Kidney (tissue), 14 donors: ENCODE measurements around the gene GNB1L. TPM values are rescaled to one million over a fixed set of nuclear protein-coding genes. Genes with fewer than 3 reads are reported as not detected.
A peak's percentile ranks its signal among the peaks of the same experiment; 100 is the strongest.

ENCODE experiments used
- DNase-seq, 5 donors: peaks; one replicate each; pipeline ENCODE4 v3.0.0-alpha.2; 2013 to 2020
- FAIRE-seq: peaks from 2 replicates; lab custom pipeline; 2012; peaks lifted over from hg19 to GRCh38; lab: Jason Lieb, UNC
- H3K27ac ChIP-seq, 2 donors: one replicate each; pipeline ENCODE4 v1.7.0; 2013; ENCODE audit warnings: low read depth in 2 of 2, low read length in 2 of 2, inconsistent platforms in 1 of 2
- H3K27me3 ChIP-seq: one replicate; pipeline ENCODE4 v1.7.1; 2013; ENCODE audit warnings: low read length, inconsistent platforms; ENCODE audit not compliant: control insufficient read depth, insufficient read depth
- H3K36me3 ChIP-seq, 3 donors: one replicate each; pipeline versions ENCODE4 v1.7.0 to v1.7.1; 2013; ENCODE audit warnings: low read length in 3 of 3, control low read depth in 1 of 3, inconsistent platforms in 1 of 3; ENCODE audit not compliant: insufficient read depth in 3 of 3, control insufficient read depth in 2 of 3
- H3K4me1 ChIP-seq, 3 donors: one replicate each; pipeline versions ENCODE4 v1.7.0 to v1.7.1; 2013; ENCODE audit warnings: low read length in 3 of 3, inconsistent platforms in 1 of 3, low read depth in 1 of 3; ENCODE audit not compliant: control insufficient read depth in 2 of 3, insufficient read depth in 2 of 3
- H3K4me3 ChIP-seq, 3 donors: one replicate each; pipeline versions ENCODE4 v1.7.0 to v1.8.1; 2013; ENCODE audit warnings: low read length in 3 of 3, control low read depth in 1 of 3, inconsistent platforms in 1 of 3
- H3K9ac ChIP-seq, 3 donors: one replicate each; pipeline versions ENCODE4 v1.7.0 to v1.7.1; 2013; ENCODE audit warnings: low read length in 3 of 3, control low read depth in 1 of 3, inconsistent platforms in 1 of 3
- H3K9me3 ChIP-seq, 3 donors: one replicate each; pipeline versions ENCODE4 v1.7.0 to v1.7.1; 2013; ENCODE audit warnings: low read length in 3 of 3, control low read depth in 1 of 3, inconsistent platforms in 1 of 3; ENCODE audit not compliant: control insufficient read depth in 2 of 3, insufficient read depth in 1 of 3
- intact Hi-C: fragments of 100-400 bp; cut with DNase I; formaldehyde crosslinking; loops from one replicate; pipeline ENCODE4 v1.11.1; 2022
- polyA plus RNA-seq: library from polyadenylated mRNA; stranded (reverse); fragments of 350-450 nt; fragmentation: Illumina TruSeq; extraction: RNeasy Lipid Tissue Mini Kit (QIAGEN cat#74804); gene quantifications from one replicate; pipeline ENCODE4 v1.2.3, GENCODE V29; 2014; ENCODE audit warnings: low read depth, low replicate concordance; ENCODE audit not compliant: insufficient read depth
- total RNA-seq: library from RNA; stranded (reverse); fragmentation: NEBNext Ultra II Directional; extraction: Animal tissue kit (Norgen Biotek cat#: 25700); gene quantifications from one replicate; pipeline ENCODE4 v1.2.1, GENCODE V29; 2021
- TF ChIP-seq, protein P1 (sequence below): IDR thresholded peaks from 3 replicates; pipeline ENCODE4 v1.5.1; 2012; ENCODE audit warnings: mild to moderate bottlenecking, moderate library complexity, borderline replicate concordance; ENCODE audit not compliant: insufficient read depth; ENCODE audit errors: extremely low read depth
- donor health status: control.
- donor health status: control.
- donor health status: control.
- donor health status: control.
- donor health status: control.
- donor health status: DM: yes; HTN: yes; CAD: no.
- donor health status: Normal renal cell carcinoma (clear cell type).

Gene GNB1L
- total and polyA plus RNA-seq, 2 donors from 2014 or later = 4.0 to 4.4 TPM

DNA sequence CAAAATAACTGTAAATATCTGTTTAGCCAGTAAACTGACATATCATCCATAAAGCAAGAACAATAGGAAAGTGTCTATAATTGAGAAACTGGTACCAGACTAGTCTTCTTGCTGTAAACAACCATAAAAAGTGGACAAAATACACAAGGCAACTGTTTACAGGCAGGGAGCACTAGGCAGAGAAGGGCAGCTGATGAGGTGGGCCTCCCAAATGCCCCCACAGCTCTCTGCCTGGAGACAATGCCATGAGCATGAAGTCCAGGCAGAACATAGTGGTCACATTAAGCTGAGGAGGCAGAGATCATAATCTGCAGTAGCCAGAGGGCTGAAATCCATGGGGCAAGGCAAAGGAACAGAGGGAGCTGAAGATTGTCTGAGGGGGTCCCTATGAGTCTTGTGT lies 63.4 kb downstream of the GNB1L start:
- FAIRE-seq (no peak), DNase-seq (no peak)
- H3K27me3 ChIP-seq = no peaks in the 10 kb centered on the region
- no peaks in the 10 kb centered on the region for H3K9me3 ChIP-seq
- TF ChIP-seq, protein P1, sequence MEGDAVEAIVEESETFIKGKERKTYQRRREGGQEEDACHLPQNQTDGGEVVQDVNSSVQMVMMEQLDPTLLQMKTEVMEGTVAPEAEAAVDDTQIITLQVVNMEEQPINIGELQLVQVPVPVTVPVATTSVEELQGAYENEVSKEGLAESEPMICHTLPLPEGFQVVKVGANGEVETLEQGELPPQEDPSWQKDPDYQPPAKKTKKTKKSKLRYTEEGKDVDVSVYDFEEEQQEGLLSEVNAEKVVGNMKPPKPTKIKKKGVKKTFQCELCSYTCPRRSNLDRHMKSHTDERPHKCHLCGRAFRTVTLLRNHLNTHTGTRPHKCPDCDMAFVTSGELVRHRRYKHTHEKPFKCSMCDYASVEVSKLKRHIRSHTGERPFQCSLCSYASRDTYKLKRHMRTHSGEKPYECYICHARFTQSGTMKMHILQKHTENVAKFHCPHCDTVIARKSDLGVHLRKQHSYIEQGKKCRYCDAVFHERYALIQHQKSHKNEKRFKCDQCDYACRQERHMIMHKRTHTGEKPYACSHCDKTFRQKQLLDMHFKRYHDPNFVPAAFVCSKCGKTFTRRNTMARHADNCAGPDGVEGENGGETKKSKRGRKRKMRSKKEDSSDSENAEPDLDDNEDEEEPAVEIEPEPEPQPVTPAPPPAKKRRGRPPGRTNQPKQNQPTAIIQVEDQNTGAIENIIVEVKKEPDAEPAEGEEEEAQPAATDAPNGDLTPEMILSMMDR = no peak
- no peak overlapping the region for H3K4me3 ChIP-seq
- intact Hi-C loops = no loop called here
- H3K36me3 ChIP-seq = no peaks in the 10 kb centered on the region
- no peak overlapping the region for H3K9ac ChIP-seq
- no peaks in the 10 kb centered on the region for H3K4me1 ChIP-seq
- H3K27ac ChIP-seq = no peak overlapping the region

DNA sequence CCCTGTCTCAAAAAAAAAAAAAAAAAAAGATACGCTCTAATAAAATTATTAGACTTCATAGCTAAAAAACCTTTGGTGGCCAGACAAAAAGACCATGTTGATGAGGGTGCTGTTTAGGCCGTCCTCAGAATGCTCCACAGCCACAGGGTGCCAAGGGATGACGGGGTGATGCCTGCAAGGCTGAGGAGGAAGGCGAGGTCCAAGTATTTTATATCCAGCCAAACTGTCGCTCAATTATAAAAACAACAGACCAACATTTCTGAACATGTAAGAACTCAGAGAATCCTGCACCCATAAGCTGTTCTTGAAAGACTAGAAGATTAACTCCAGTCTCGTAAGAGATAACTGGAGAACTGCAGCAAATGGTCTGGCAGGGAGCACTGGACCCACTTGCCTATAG lies 64.8 kb downstream of the GNB1L start:
- FAIRE-seq (no peak), DNase-seq (no peak)
- intact Hi-C loops = no loop called here
- Histone ChIP-seq H3K9me3 (no peaks in the 10 kb centered on the region), H3K9ac (no peak overlapping the region), H3K27ac (no peak overlapping the region), H3K36me3 (no peaks in the 10 kb centered on the region), H3K27me3 (no peaks in the 10 kb centered on the region), H3K4me3 (no peak overlapping the region), H3K4me1 (no peaks in the 10 kb centered on the region)
- TF ChIP-seq, protein P1 = no peak

- Histone ChIP-seq H3K9me3 (no peaks in the 10 kb centered on the region), H3K27ac (no peak overlapping the region), H3K36me3 (no peaks in the 10 kb centered on the region), H3K9ac (no peak overlapping the region), H3K27me3 (no peaks in the 10 kb centered on the region), H3K4me3 (no peak overlapping the region), H3K4me1 (no peaks in the 10 kb centered on the region)
- no peak for FAIRE-seq
- DNase-seq = peak in 2 of 5 donors; percentile 24 to 63
- intact Hi-C loops = no loop called here
- TF ChIP-seq, protein P1 = no peak
Measured at GRCh38 chr22:19789406-19789805, 65.3 kb downstream of the GNB1L start.

DNA sequence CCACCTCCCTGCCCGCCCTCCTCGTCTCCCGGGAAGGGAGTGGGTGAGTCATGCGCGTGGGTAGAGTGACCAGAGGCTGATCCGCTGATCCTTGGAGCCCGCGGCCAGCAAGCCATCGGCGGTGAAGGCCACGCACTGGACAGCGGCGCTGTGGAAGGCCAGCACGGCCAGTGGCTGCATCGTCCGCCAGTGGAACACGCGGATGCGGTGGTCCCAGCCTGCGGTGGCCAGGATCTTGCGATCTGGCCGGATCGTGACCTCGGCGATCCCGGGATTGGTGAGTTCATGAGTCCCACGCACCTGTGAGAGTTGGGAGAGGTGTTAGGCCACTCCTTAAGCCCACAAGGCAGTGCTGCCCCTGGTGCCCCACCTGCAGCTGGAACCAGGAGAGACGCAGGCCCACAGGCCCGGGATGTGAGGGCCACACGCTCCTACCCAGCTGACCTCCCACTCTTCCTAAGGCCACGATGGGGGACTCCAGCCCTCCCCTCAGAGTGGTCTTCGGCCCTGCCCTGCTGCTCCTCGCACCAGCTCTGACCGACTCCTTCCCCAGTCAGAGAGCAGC lies 65.9 kb downstream of the GNB1L start:
- Histone ChIP-seq H3K36me3 (no peaks in the 10 kb centered on the region), H3K4me3 (no peak overlapping the region), H3K4me1 (no peaks in the 10 kb centered on the region), H3K9me3 (no peaks in the 10 kb centered on the region), H3K27me3 (no peaks in the 10 kb centered on the region), H3K9ac (no peak overlapping the region), H3K27ac (no peak overlapping the region)
- DNase-seq (peak in 2 of 5 donors; percentile 30 to 60), FAIRE-seq (no peak)
- intact Hi-C loops = no loop called here
- TF ChIP-seq, protein P1 = no peak
